Measurements from ENCODE around the gene OR6J1. TPM values are rescaled to one million over a fixed set of nuclear protein-coding genes. Genes with fewer than 3 reads are reported as not detected.

Gene OR6J1
- total and polyA plus RNA-seq, 8 donors: not detected

DNA sequence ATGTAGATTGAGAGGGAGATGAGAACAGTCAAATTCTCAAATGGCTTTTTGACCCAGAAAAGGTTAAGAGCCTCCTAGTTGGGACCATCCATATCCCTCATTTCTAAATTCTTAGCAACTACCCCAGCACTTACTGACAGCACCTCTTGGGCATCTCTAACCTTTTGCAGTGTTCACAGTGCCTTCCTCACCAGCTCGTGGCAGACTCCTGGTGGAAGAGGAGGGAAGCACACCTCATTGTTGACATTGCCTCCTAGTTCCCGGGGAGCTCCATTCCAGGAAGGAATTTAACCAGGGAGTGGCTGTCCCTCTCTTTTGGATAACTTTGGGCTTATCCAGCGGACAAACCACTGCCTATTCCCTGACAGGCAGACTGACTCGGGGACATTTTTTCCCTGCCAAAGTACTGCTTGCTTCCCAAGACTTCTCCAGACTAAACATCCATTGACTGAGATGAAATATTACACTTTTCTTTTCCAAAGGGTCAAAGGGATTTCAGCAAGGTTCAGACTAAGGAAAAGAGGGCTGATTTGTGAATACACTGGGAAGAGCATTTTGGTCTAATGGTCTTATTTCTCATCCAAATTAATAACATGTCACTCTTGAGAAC lies 9.0 kb upstream of the OR6J1 start:
- H3K27me3 ChIP-seq: no peaks in the 10 kb centered on the region
- H3K4me1 ChIP-seq: peaks cover 0 to 20% (median 2%) of the 10 kb centered on the region in 4 donors
- DNase-seq: peak; percentile 79 to 84
- peak in 1 of 3 donors; percentile 66 for TF ChIP-seq POLR2AphosphoS5 (IDR thresholded peaks at IDR 0.05)
- no peak for TF ChIP-seq POLR2A (IDR thresholded peaks at IDR 0.05)
- TF ChIP-seq, protein P1, sequence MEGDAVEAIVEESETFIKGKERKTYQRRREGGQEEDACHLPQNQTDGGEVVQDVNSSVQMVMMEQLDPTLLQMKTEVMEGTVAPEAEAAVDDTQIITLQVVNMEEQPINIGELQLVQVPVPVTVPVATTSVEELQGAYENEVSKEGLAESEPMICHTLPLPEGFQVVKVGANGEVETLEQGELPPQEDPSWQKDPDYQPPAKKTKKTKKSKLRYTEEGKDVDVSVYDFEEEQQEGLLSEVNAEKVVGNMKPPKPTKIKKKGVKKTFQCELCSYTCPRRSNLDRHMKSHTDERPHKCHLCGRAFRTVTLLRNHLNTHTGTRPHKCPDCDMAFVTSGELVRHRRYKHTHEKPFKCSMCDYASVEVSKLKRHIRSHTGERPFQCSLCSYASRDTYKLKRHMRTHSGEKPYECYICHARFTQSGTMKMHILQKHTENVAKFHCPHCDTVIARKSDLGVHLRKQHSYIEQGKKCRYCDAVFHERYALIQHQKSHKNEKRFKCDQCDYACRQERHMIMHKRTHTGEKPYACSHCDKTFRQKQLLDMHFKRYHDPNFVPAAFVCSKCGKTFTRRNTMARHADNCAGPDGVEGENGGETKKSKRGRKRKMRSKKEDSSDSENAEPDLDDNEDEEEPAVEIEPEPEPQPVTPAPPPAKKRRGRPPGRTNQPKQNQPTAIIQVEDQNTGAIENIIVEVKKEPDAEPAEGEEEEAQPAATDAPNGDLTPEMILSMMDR (IDR thresholded peaks at IDR 0.05): peak in 5 of 7 experiments; percentile 80 to 91 (median 85)
- H3K9me3 ChIP-seq: no peaks in the 10 kb centered on the region
- 2 to 8% (median 4%) methylated on average over 4 of the region's 4 CpGs for WGBS, 5 donors
- H3K36me3 ChIP-seq: no peaks in the 10 kb centered on the region
- no peak overlapping the region for H3K27ac ChIP-seq
- intact Hi-C loops (cut with DNase I; ENCODE audit: low total_unique reads): no loop called here
- no peak overlapping the region for H3K4me3 ChIP-seq

DNA sequence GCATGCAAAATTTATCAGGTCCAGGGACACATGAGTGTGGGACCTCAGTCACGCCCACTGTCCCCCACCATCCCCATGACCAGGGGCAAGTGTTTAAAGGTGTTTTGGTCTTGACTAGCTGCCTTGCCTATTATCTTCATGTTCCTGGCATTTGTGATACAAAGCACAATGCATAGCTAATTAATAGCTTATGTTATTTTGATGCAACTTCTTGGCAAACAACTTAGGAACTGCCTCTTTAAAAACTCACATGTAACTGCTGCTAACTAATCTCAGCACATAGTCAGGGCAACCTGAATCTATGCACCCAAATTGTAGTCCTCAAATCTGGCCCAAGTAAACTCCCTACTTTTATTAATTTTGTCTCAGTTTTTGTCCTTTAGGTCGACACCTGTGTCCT lies 7.4 kb upstream of the OR6J1 start:
- H3K4me1 ChIP-seq: peaks cover 0 to 13% (median 2%) of the 10 kb centered on the region in 4 donors
- intact Hi-C loops (cut with DNase I; ENCODE audit: low total_unique reads): no loop called here
- WGBS, 5 donors: 83 to 96% (median 85%) methylated on average over 2 of the region's 2 CpGs
- DNase-seq: no peak
- TF ChIP-seq, protein P1 (IDR thresholded peaks at IDR 0.05): no peak
- TF ChIP-seq POLR2A (IDR thresholded peaks at IDR 0.05) (no peak), POLR2AphosphoS5 (IDR thresholded peaks at IDR 0.05) (no peak), EP300 (IDR thresholded peaks at IDR 0.05) (no peak)
- no peaks in the 10 kb centered on the region for H3K36me3 ChIP-seq
- H3K4me3 ChIP-seq: no peak overlapping the region
- H3K27me3 ChIP-seq: no peaks in the 10 kb centered on the region
- no peak overlapping the region for H3K27ac ChIP-seq
- no peaks in the 10 kb centered on the region for H3K9me3 ChIP-seq

DNA sequence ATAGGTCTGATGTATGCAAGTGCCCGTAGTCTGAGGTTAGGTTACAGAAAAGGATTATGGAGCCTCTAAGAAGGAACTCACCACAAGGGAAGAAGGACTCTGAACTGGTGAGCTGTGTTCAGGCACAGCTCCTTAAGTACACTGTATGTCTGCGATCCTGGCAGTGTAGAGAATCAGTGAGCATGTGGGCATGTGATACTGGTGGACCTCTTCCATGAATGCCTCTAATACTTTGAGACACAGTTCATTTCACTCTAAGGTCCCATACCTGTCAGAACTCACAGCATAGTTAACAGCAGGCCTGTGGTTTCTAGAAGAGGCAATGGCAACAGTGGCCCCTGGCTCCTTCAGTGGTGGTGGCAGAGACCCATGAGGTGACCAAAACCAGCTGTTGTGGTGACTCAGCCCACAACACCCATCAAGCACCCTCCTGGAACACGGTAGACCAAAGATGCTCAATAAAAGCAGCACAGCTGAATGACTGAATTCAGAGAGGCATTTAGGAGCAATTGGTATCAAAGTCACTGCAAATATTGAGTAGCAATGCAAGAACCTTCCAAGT lies 6.9 kb upstream of the OR6J1 start:
- no peak overlapping the region for H3K27ac ChIP-seq
- H3K27me3 ChIP-seq: no peaks in the 10 kb centered on the region
- no peaks in the 10 kb centered on the region for H3K9me3 ChIP-seq
- WGBS, 5 donors: 53 to 73% (median 55%) methylated on average over 3 of the region's 3 CpGs
- peaks cover 0 to 13% (median 2%) of the 10 kb centered on the region in 4 donors for H3K4me1 ChIP-seq
- TF ChIP-seq POLR2A (IDR thresholded peaks at IDR 0.05): no peak
- no peak for TF ChIP-seq POLR2AphosphoS5 (IDR thresholded peaks at IDR 0.05)
- no peak for TF ChIP-seq EP300 (IDR thresholded peaks at IDR 0.05)
- TF ChIP-seq, protein P1 (IDR thresholded peaks at IDR 0.05): no peak
- intact Hi-C loops (cut with DNase I; ENCODE audit: low total_unique reads): no loop called here
- no peaks in the 10 kb centered on the region for H3K36me3 ChIP-seq
- DNase-seq: peak in 1 of 2 donors; percentile 8
- no peak overlapping the region for H3K4me3 ChIP-seq

DNA sequence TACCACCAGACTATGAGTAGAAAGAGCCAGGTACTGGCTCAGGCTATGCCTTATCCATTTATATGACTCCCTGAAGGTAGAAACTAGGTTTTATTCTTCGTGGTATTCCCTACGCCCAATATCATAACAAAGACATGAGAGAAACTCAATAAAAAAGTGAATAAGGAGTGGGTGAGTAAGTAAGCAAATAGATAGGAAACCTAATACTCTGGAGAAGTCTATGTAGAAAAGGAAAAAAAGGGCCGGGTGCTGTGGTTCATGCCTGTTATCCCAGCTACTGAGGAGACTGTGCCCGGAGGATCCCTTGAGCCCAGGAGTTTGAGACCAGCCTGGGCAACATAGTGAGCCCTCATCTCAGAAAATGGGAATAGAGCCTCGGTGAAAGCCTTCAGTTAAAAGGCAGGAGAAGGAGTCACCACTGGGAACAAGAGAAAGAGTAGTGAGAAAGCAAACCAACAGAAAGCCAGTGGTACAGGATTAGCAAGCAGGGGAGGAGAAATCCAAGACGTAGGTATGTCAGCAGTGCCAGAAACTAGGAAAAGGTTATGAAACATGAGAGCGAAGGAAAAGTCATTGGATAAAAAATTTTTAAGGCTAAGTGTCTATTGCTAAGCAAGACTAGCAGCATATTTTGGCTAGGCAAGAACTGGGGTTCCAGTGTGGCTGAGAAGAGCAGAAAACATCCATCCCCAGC lies 6.0 kb upstream of the OR6J1 start:
- Histone ChIP-seq H3K4me1 (peaks cover 0 to 13% (median 2%) of the 10 kb centered on the region in 4 donors), H3K36me3 (no peaks in the 10 kb centered on the region), H3K27ac (no peak overlapping the region), H3K9me3 (no peaks in the 10 kb centered on the region), H3K4me3 (no peak overlapping the region), H3K27me3 (no peaks in the 10 kb centered on the region)
- TF ChIP-seq, protein P1 (IDR thresholded peaks at IDR 0.05): no peak
- TF ChIP-seq POLR2A (IDR thresholded peaks at IDR 0.05): no peak
- TF ChIP-seq EP300 (IDR thresholded peaks at IDR 0.05): no peak
- no peak for TF ChIP-seq POLR2AphosphoS5 (IDR thresholded peaks at IDR 0.05)
- no peak for DNase-seq
- intact Hi-C loops (cut with DNase I; ENCODE audit: low total_unique reads): no loop called here
- WGBS, 5 donors: 64 to 82% (median 74%) methylated on average over 7 of the region's 7 CpGs
